SK-N-MC (cell line): ENCODE results near the gene CFI.
A peak's percentile ranks its signal among the peaks of the same experiment; 100 is the strongest.

Source experiments
- EZH2 ChIP-seq: fragments of 200-600 bp; sonication (generic); IDR thresholded peaks from one replicate; pipeline ENCODE4 v1.6.1; 2017; ENCODE audit warnings: antibody characterized with exemption
- FOXP2 ChIP-seq: optimal IDR thresholded peaks from 2 replicates; pipeline ENCODE3; 2011; ENCODE audit warnings: mild to moderate bottlenecking, moderate library complexity; ENCODE audit not compliant: insufficient read depth; ENCODE audit errors: extremely low read length, control extremely low read depth
- POLR2AphosphoS5 ChIP-seq: IDR thresholded peaks from 2 replicates; pipeline ENCODE4 v1.6.1; 2012; ENCODE audit warnings: mild to moderate bottlenecking, low read depth, low read length, borderline replicate concordance

GRCh38 chr4:109729718-109730618 is 71.8 kb downstream of the CFI start, which contains the start of gene PLA2G12A:
- no peak for TF ChIP-seq FOXP2
- peak; percentile 73 for TF ChIP-seq POLR2AphosphoS5
- TF ChIP-seq EZH2, result no peak
